ENCODE measurements around the gene PRR35. TPM values are rescaled to one million over a fixed set of nuclear protein-coding genes. Genes with fewer than 3 reads are reported as not detected.

The PRR35 gene
- not detected for total RNA-seq (2021; fragmentation: NEBNext Ultra II Directional; extraction: Animal tissue kit (Norgen Biotek cat#: 25700))
- long read RNA-seq = 0 reads

GRCh38 chr16:560204-560700 lies at the start of gene PRR35:
Gene PRR35 (plus strand): TSS chr16:560394. CDS start chr16:563295, 2,901 bp downstream.
- no peak within 1 kb of the TSS for H3K27ac Mint-ChIP-seq
- no peak within 1 kb of the TSS for H3K4me3 Mint-ChIP-seq
- H3K36me3 Mint-ChIP-seq (ENCODE audit: low read depth) = no peaks in the 10 kb centered on the region
- no peak for DNase-seq
- no peak for TF ChIP-seq CTCF (IDR thresholded peaks at IDR 0.05)
- H3K4me1 Mint-ChIP-seq (ENCODE audit: low read depth) = no peaks in the 10 kb centered on the region
- no peaks in the 10 kb centered on the region for H3K9me3 Mint-ChIP-seq
- peaks cover 10% of the 10 kb centered on the region for H3K27me3 Mint-ChIP-seq (ENCODE audit: insufficient read depth)

GRCh38 chr16:512802-513201 lies 47.4 kb upstream of the PRR35 start:
- no peak overlapping the region for H3K4me3 Mint-ChIP-seq

GRCh38 chr16:513950-514349 lies 46.2 kb upstream of the PRR35 start:
- DNase-seq = no peak
- Mint-ChIP-seq H3K27ac (no peak overlapping the region), H3K4me1 (ENCODE audit: low read depth) (no peaks in the 10 kb centered on the region), H3K4me3 (no peak overlapping the region), H3K36me3 (ENCODE audit: low read depth) (no peaks in the 10 kb centered on the region; the same call in 1 of the 2 replicates), H3K9me3 (no peaks in the 10 kb centered on the region), H3K27me3 (ENCODE audit: insufficient read depth) (peaks cover 2% of the 10 kb centered on the region)
- TF ChIP-seq CTCF (IDR thresholded peaks at IDR 0.05) = no peak

More at GRCh38 chr16:512802-513201, 47.4 kb upstream of the PRR35 start:
- Mint-ChIP-seq H3K27me3 (ENCODE audit: insufficient read depth) (no peaks in the 10 kb centered on the region; the same call in 1 of the 2 replicates), H3K4me1 (ENCODE audit: low read depth) (no peaks in the 10 kb centered on the region), H3K9me3 (no peaks in the 10 kb centered on the region), H3K36me3 (ENCODE audit: low read depth) (no peaks in the 10 kb centered on the region; the same call in 1 of the 2 replicates), H3K27ac (no peak overlapping the region)
- DNase-seq = no peak
- TF ChIP-seq CTCF (IDR thresholded peaks at IDR 0.05) = no peak

GRCh38 chr16:515175-515938 lies 44.8 kb upstream of the PRR35 start:
- H3K4me3 Mint-ChIP-seq = no peak overlapping the region
- H3K9me3 Mint-ChIP-seq = no peaks in the 10 kb centered on the region
- H3K27ac Mint-ChIP-seq = no peak overlapping the region
- H3K4me1 Mint-ChIP-seq (ENCODE audit: low read depth) = no peaks in the 10 kb centered on the region
- no peak for TF ChIP-seq CTCF (IDR thresholded peaks at IDR 0.05)
- DNase-seq = no peak
- no peaks in the 10 kb centered on the region; the same call in 1 of the 2 replicates for H3K36me3 Mint-ChIP-seq (ENCODE audit: low read depth)
- H3K27me3 Mint-ChIP-seq (ENCODE audit: insufficient read depth) = peaks cover 2% of the 10 kb centered on the region

- Mint-ChIP-seq H3K36me3 (ENCODE audit: low read depth) (no peaks in the 10 kb centered on the region; the same call in 1 of the 2 replicates), H3K4me3 (no peak overlapping the region), H3K9me3 (no peaks in the 10 kb centered on the region), H3K27ac (no peak overlapping the region), H3K27me3 (ENCODE audit: insufficient read depth) (peaks cover 2% of the 10 kb centered on the region), H3K4me1 (ENCODE audit: low read depth) (no peaks in the 10 kb centered on the region)
- no peak for TF ChIP-seq CTCF (IDR thresholded peaks at IDR 0.05)
- no peak for DNase-seq
Observed at GRCh38 chr16:515939-516226, 44.3 kb upstream of the PRR35 start.
